ENCODE results near the gene TRMT6. TPM values are rescaled to one million over a fixed set of nuclear protein-coding genes. Genes with fewer than 3 reads are reported as not detected.

Gene TRMT6
- total and polyA plus RNA-seq, 4 donors: 3.1 to 6.2 (median 4.0) TPM

DNA sequence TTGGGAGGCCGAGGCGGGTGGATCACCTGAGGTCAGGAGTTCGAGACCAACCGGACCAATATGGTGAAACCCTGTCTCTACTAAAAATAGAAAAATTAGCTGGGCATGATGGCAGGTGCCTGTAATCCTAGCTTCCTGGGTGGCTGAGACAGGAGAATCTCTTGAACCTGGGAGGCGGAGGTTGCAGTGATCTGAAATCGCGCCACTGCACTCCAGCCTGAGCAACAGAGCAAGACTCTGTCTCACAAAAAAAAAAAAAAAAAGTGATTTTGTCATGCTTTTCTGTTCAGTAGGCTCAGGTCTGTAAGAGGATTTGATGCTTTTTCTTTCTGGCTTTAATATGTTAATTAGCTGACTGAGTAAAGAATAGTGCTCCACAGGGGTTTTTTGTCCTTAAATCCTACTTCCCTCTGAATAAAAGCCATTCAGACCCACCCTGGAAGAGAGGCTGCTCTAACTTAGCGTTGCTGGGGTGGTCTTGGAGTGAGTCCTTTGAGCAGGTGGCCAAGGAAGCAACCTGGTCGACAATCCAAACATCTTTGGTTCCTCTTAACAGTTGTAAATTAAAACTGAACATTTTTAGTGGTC is 19.1 kb upstream of the TRMT6 start:
- no peaks in the 10 kb centered on the region for H3K4me1 ChIP-seq (ENCODE audit: control insufficient read depth in 4 of 4, insufficient read depth in 4 of 4, low read length in 3 of 4)
- H3K27me3 ChIP-seq (ENCODE audit: control insufficient read depth in 4 of 4, insufficient read depth in 4 of 4, low read length in 3 of 4): no peaks in the 10 kb centered on the region
- H3K36me3 ChIP-seq (ENCODE audit: control insufficient read depth in 4 of 4, insufficient read depth in 3 of 4, low read depth in 1 of 4, low read length in 3 of 4): peaks cover 0 to 10% (median 3%) of the 10 kb centered on the region in 4 donors
- 90% methylated on average over 9 of the region's 9 CpGs for WGBS
- H3K9ac ChIP-seq (ENCODE audit: low read depth in 1 of 2, low read length in 2 of 2): no peak overlapping the region
- H3K9me3 ChIP-seq (ENCODE audit: control insufficient read depth in 4 of 4, low read length in 3 of 4): no peaks in the 10 kb centered on the region
- H3K27ac ChIP-seq (ENCODE audit: low read depth in 1 of 2, low read length in 2 of 2): no peak overlapping the region
- DNase-seq (ENCODE audit: low spot score): no peak
- no peak overlapping the region for H3K4me3 ChIP-seq (ENCODE audit: low read depth in 1 of 3, low read length in 3 of 3)
- no peak for TF ChIP-seq EGR1 (IDR thresholded peaks at IDR 0.05; ENCODE audit: low read depth in 2 of 2)
- TF ChIP-seq TAF1 (conservative IDR thresholded peaks at IDR 0.05): no peak
- TF ChIP-seq, protein P1, sequence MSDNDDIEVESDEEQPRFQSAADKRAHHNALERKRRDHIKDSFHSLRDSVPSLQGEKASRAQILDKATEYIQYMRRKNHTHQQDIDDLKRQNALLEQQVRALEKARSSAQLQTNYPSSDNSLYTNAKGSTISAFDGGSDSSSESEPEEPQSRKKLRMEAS (IDR thresholded peaks at IDR 0.05): no peak
- no peak for TF ChIP-seq FOXA1 (IDR thresholded peaks at IDR 0.05)
- no peak for TF ChIP-seq SP1 (IDR thresholded peaks at IDR 0.05)
- TF ChIP-seq HNF4G (IDR thresholded peaks at IDR 0.05): no peak
- TF ChIP-seq, protein P2, sequence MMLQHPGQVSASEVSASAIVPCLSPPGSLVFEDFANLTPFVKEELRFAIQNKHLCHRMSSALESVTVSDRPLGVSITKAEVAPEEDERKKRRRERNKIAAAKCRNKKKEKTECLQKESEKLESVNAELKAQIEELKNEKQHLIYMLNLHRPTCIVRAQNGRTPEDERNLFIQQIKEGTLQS (IDR thresholded peaks at IDR 0.05): no peak
- no peak for TF ChIP-seq RXRA (IDR thresholded peaks at IDR 0.05)
- no peak for TF ChIP-seq NR2F2 (IDR thresholded peaks at IDR 0.05)
- TF ChIP-seq JUND (IDR thresholded peaks at IDR 0.05): no peak
- TF ChIP-seq, protein P3, sequence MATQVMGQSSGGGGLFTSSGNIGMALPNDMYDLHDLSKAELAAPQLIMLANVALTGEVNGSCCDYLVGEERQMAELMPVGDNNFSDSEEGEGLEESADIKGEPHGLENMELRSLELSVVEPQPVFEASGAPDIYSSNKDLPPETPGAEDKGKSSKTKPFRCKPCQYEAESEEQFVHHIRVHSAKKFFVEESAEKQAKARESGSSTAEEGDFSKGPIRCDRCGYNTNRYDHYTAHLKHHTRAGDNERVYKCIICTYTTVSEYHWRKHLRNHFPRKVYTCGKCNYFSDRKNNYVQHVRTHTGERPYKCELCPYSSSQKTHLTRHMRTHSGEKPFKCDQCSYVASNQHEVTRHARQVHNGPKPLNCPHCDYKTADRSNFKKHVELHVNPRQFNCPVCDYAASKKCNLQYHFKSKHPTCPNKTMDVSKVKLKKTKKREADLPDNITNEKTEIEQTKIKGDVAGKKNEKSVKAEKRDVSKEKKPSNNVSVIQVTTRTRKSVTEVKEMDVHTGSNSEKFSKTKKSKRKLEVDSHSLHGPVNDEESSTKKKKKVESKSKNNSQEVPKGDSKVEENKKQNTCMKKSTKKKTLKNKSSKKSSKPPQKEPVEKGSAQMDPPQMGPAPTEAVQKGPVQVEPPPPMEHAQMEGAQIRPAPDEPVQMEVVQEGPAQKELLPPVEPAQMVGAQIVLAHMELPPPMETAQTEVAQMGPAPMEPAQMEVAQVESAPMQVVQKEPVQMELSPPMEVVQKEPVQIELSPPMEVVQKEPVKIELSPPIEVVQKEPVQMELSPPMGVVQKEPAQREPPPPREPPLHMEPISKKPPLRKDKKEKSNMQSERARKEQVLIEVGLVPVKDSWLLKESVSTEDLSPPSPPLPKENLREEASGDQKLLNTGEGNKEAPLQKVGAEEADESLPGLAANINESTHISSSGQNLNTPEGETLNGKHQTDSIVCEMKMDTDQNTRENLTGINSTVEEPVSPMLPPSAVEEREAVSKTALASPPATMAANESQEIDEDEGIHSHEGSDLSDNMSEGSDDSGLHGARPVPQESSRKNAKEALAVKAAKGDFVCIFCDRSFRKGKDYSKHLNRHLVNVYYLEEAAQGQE (IDR thresholded peaks at IDR 0.05): no peak
- TF ChIP-seq HNF4A (conservative IDR thresholded peaks at IDR 0.05): no peak
- TF ChIP-seq GABPA (IDR thresholded peaks at IDR 0.05 in 1 of 2, conservative IDR thresholded peaks at IDR 0.05 in 1 of 2): no peak
- no peak for TF ChIP-seq RAD21 (IDR thresholded peaks at IDR 0.05)
- TF ChIP-seq FOXA2 (IDR thresholded peaks at IDR 0.05): no peak
- TF ChIP-seq, protein P4, sequence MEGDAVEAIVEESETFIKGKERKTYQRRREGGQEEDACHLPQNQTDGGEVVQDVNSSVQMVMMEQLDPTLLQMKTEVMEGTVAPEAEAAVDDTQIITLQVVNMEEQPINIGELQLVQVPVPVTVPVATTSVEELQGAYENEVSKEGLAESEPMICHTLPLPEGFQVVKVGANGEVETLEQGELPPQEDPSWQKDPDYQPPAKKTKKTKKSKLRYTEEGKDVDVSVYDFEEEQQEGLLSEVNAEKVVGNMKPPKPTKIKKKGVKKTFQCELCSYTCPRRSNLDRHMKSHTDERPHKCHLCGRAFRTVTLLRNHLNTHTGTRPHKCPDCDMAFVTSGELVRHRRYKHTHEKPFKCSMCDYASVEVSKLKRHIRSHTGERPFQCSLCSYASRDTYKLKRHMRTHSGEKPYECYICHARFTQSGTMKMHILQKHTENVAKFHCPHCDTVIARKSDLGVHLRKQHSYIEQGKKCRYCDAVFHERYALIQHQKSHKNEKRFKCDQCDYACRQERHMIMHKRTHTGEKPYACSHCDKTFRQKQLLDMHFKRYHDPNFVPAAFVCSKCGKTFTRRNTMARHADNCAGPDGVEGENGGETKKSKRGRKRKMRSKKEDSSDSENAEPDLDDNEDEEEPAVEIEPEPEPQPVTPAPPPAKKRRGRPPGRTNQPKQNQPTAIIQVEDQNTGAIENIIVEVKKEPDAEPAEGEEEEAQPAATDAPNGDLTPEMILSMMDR (IDR thresholded peaks at IDR 0.05; ENCODE audit: low read depth, low read length, missing input control): no peak
- TF ChIP-seq, protein P5, sequence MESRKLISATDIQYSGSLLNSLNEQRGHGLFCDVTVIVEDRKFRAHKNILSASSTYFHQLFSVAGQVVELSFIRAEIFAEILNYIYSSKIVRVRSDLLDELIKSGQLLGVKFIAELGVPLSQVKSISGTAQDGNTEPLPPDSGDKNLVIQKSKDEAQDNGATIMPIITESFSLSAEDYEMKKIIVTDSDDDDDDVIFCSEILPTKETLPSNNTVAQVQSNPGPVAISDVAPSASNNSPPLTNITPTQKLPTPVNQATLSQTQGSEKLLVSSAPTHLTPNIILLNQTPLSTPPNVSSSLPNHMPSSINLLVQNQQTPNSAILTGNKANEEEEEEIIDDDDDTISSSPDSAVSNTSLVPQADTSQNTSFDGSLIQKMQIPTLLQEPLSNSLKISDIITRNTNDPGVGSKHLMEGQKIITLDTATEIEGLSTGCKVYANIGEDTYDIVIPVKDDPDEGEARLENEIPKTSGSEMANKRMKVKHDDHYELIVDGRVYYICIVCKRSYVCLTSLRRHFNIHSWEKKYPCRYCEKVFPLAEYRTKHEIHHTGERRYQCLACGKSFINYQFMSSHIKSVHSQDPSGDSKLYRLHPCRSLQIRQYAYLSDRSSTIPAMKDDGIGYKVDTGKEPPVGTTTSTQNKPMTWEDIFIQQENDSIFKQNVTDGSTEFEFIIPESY (IDR thresholded peaks at IDR 0.05): no peak
- TF ChIP-seq YY1 (IDR thresholded peaks at IDR 0.05): no peak
